ENCODE measurements around the gene CRIP3. TPM values are rescaled to one million over a fixed set of nuclear protein-coding genes. Genes with fewer than 3 reads are reported as not detected.

CRIP3 gene
- total and polyA plus RNA-seq, 2 of the 13 experiments (the other 11 are each of a cell fraction or from before 2014, with no cell fraction given), result 6.3 to 9.3 TPM

DNA sequence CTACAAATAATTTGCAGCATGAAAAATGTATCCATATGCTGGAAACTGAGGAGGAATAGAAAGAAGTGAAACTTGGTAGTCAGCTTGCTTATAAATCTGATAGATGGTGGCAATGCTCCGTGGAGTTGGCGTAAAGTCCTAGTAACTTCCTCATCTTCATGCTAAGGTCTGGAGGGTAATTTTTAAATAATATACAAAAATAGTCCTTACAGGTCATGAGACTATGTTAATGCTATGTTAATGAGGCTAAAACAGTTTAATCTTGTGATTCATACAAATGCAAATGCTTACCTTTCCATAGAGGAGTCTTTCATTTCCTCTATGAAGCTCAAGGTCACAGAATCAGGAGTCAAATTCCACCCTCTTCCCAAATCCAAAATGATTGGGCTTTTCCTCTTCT, 9.4 kb upstream of the CRIP3 start:
- in situ Hi-C loops (cut with HindIII; ENCODE audit: extremely low pct_ligation_motif_present, low pct_unique_long_range_greater_than_20kb) (no loop called here), intact Hi-C loops (cut with micrococcal nuclease; ENCODE audit: unreplicated experiment) (no loop called here)
- Histone ChIP-seq H4K20me1 (ENCODE audit: insufficient read depth, low read length) (no peaks in the 10 kb centered on the region), H3K4me1 (ENCODE audit: insufficient read depth, low read length) (peaks cover 48% of the 10 kb centered on the region), H3K9ac (ENCODE audit: insufficient read depth, low read depth, low read length) (no peak overlapping the region), H3K4me3 (replicated peaks in 1 of 3; ENCODE audit: insufficient read depth in 1 of 3, low read depth in 2 of 3, low read length in 3 of 3) (no peak overlapping the region), H2AFZ (ENCODE audit: low read length) (no peak overlapping the region), H3K27me3 (ENCODE audit: control insufficient read depth in 1 of 2, insufficient read depth in 2 of 2, low read length in 2 of 2) (no peaks in the 10 kb centered on the region), H3K27ac (ENCODE audit: extremely low read length, insufficient read depth, low read length) (no peak overlapping the region), H3K4me2 (ENCODE audit: low read depth, low read length) (no peak overlapping the region), H3K9me3 (ENCODE audit: low read length) (no peaks in the 10 kb centered on the region), H3K79me2 (ENCODE audit: insufficient read depth, low read length) (no peaks in the 10 kb centered on the region), H3K36me3 (replicated peaks in 1 of 2; ENCODE audit: control insufficient read depth in 1 of 2, insufficient read depth in 2 of 2, low read length in 2 of 2) (no peaks in the 10 kb centered on the region)
- ChIA-PET POLR2A (interaction anchor here (1.1 to 1.8 kb wide), 3 partner anchors 11 to 52 kb away, joined by 3 to 6 read pairs (median 3); partner anchors contain the start of gene ZNF318), CTCF (ENCODE audit: low intra/inter-chr PET ratio, low total read pairs) (no interaction called here)
- DNase-seq (ENCODE audit: low spot score) (no peak), FAIRE-seq (no peak), ATAC-seq (no peak)
- no TSS peak for BruUV-seq (replicated peaks)
- TF ChIP-seq ATF2 (CRISPR knock-in tag; IDR thresholded peaks at IDR 0.05) (no peak), HES4 (CRISPR knock-in tag; IDR thresholded peaks at IDR 0.05; ENCODE audit: borderline replicate concordance) (no peak), ZMYM3 (CRISPR knock-in tag; IDR thresholded peaks at IDR 0.05) (no peak)
- 99% methylated on average over 2 of the region's 2 CpGs for WGBS (ENCODE audit: low lambda C conversion rate)

DNA sequence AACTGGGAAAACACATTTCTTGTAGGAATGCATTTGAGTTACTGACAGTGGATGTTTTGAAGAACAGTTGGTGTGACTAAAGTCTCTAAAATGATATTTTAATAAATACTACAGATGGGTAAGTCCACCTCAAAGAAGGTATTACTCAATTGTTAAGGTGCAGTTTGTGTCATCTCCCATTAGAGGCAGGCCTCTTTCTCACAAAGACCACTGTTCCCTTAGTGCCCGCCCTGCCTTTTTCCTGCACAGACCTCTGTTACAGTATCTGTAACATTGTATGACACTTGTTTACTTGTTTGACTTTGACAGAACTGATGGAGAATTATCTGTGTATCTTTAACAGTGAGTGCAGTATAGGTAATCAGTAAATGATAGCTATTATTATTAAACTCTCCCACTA, 5.2 kb upstream of the CRIP3 start:
- Histone ChIP-seq H3K36me3 (replicated peaks in 1 of 2; ENCODE audit: control insufficient read depth in 1 of 2, insufficient read depth in 2 of 2, low read length in 2 of 2) (no peaks in the 10 kb centered on the region), H2AFZ (ENCODE audit: low read length) (no peak overlapping the region), H3K9ac (ENCODE audit: insufficient read depth, low read depth, low read length) (no peak overlapping the region), H3K79me2 (ENCODE audit: insufficient read depth, low read length) (no peaks in the 10 kb centered on the region), H3K9me3 (ENCODE audit: low read length) (no peaks in the 10 kb centered on the region), H3K27me3 (ENCODE audit: control insufficient read depth in 1 of 2, insufficient read depth in 2 of 2, low read length in 2 of 2) (no peaks in the 10 kb centered on the region), H3K4me2 (ENCODE audit: low read depth, low read length) (0 out of 2 replicates have a peak overlapping the region, but pooled peaks have one; percentile 11), H3K4me1 (ENCODE audit: insufficient read depth, low read length) (peaks cover 62% of the 10 kb centered on the region), H4K20me1 (ENCODE audit: insufficient read depth, low read length) (no peaks in the 10 kb centered on the region), H3K4me3 (replicated peaks in 1 of 3; ENCODE audit: insufficient read depth in 1 of 3, low read depth in 2 of 3, low read length in 3 of 3) (no peak overlapping the region), H3K27ac (ENCODE audit: extremely low read length, insufficient read depth, low read length) (no peak overlapping the region)
- ChIA-PET POLR2A (interaction anchor here (1.0 to 1.3 kb wide), 2 partner anchors 17 to 46 kb away, joined by 4 read pairs; no protein-coding TSS in a partner anchor), CTCF (ENCODE audit: low intra/inter-chr PET ratio, low total read pairs) (no interaction called here)
- in situ Hi-C loops (cut with HindIII; ENCODE audit: extremely low pct_ligation_motif_present, low pct_unique_long_range_greater_than_20kb), result no loop called here
- no TSS peak for BruUV-seq (replicated peaks)
- 13% methylated on average over 1 of the region's 1 CpG for WGBS (ENCODE audit: low lambda C conversion rate)
- DNase-seq (ENCODE audit: low spot score) (peak; percentile 33), ATAC-seq (peak; percentile 79), FAIRE-seq (peak; percentile 36)
- peak; percentile 17; the same call in 1 of the 2 replicates for TF ChIP-seq CEBPG (CRISPR knock-in tag; IDR thresholded peaks at IDR 0.05)
- no peak for TF ChIP-seq FOXA1 (IDR thresholded peaks at IDR 0.05)
- 0 out of 2 replicates have a peak, but pooled peaks have one; percentile 15 for TF ChIP-seq FOXA1 (CRISPR knock-in tag; IDR thresholded peaks at IDR 0.05)
- peak; percentile 5; the same call in 1 of the 2 replicates for TF ChIP-seq SMC3 (IDR thresholded peaks at IDR 0.05; ENCODE audit: low read length)
- no peak for TF ChIP-seq ZSCAN12 (CRISPR knock-in tag; IDR thresholded peaks at IDR 0.05)
- 0 out of 2 replicates have a peak, but pooled peaks have one; percentile 22 for TF ChIP-seq SMYD3 (CRISPR knock-in tag; IDR thresholded peaks at IDR 0.05)
- peak; percentile 24; the same call in 1 of the 2 replicates for TF ChIP-seq CEBPB (IDR thresholded peaks at IDR 0.05; ENCODE audit: borderline replicate concordance, low read depth, low read length)
- peak; percentile 75 for TF ChIP-seq ZNF629 (CRISPR knock-in tag; conservative IDR thresholded peaks at IDR 0.05)
- no peak for TF ChIP-seq MBNL3 (CRISPR knock-in tag; conservative IDR thresholded peaks at IDR 0.05)
- TF ChIP-seq IKZF4 (CRISPR knock-in tag; IDR thresholded peaks at IDR 0.05; ENCODE audit: borderline replicate concordance, low read depth, not compliant biosample characterization), result no peak
- TF ChIP-seq SOX6 (IDR thresholded peaks at IDR 0.05), result no peak
- TF ChIP-seq SOX6 (CRISPR knock-in tag; IDR thresholded peaks at IDR 0.05), result 0 out of 2 replicates have a peak, but pooled peaks have one; percentile 28
- no peak for TF ChIP-seq ZNF816 (CRISPR knock-in tag; IDR thresholded peaks at IDR 0.05; ENCODE audit: borderline replicate concordance)
- TF ChIP-seq SOX13 (IDR thresholded peaks at IDR 0.05), result no peak
- 0 out of 4 replicates have a peak, but pooled peaks of 1 of the 2 experiments have one; percentile 11 for TF ChIP-seq SOX13 (CRISPR knock-in tag; conservative IDR thresholded peaks at IDR 0.05 in 1 of 2, IDR thresholded peaks at IDR 0.05 in 1 of 2)
- intact Hi-C loops (cut with micrococcal nuclease; ENCODE audit: unreplicated experiment), result loop anchor here (2.0 kb wide), 1 partner anchor 23 kb away; no protein-coding TSS in a partner anchor
